ENCODE data around the gene IL34.

IL34 gene

GRCh38 chr16:70701998-70702397 lies 55.6 kb downstream of the IL34 start:
- TF ChIP-seq CTCF (IDR thresholded peaks at IDR 0.05), result no peak
- H3K4me3 ChIP-seq, result no peak overlapping the region
- no peak for DNase-seq (ENCODE audit: low spot score)
- H3K27ac ChIP-seq, result peak overlapping the region; percentile 95 to 96

GRCh38 chr16:70702624-70703023 lies 56.3 kb downstream of the IL34 start:
- TF ChIP-seq CTCF (IDR thresholded peaks at IDR 0.05), result no peak
- no peak overlapping the region for H3K4me3 ChIP-seq
- peak overlapping the region; percentile 95 to 96 for H3K27ac ChIP-seq
- no peak for DNase-seq (ENCODE audit: low spot score)

GRCh38 chr16:70703041-70703834 lies 56.9 kb downstream of the IL34 start:
- H3K27ac ChIP-seq, result peak overlapping the region; percentile 95 to 96
- H3K4me3 ChIP-seq, result no peak overlapping the region
- peak; percentile 93 for DNase-seq (ENCODE audit: low spot score)
- no peak for TF ChIP-seq CTCF (IDR thresholded peaks at IDR 0.05)

GRCh38 chr16:70703835-70704381 lies 57.5 kb downstream of the IL34 start:
- TF ChIP-seq CTCF (IDR thresholded peaks at IDR 0.05), result no peak
- no peak for DNase-seq (ENCODE audit: low spot score)
- Histone ChIP-seq H3K4me3 (no peak overlapping the region), H3K27ac (peak overlapping the region; percentile 95 to 96)

GRCh38 chr16:70704586-70704985 lies 58.2 kb downstream of the IL34 start:
- DNase-seq (ENCODE audit: low spot score), result no peak
- no peak for TF ChIP-seq CTCF (IDR thresholded peaks at IDR 0.05)
- no peak overlapping the region for H3K4me3 ChIP-seq
- H3K27ac ChIP-seq, result peak overlapping the region; percentile 95 to 96

GRCh38 chr16:70705056-70705455 lies 58.7 kb downstream of the IL34 start:
- no peak for TF ChIP-seq CTCF (IDR thresholded peaks at IDR 0.05)
- Histone ChIP-seq H3K4me3 (no peak overlapping the region), H3K27ac (peak overlapping the region; percentile 95 to 96)
- no peak for DNase-seq (ENCODE audit: low spot score)

GRCh38 chr16:70706948-70707465 lies 60.6 kb downstream of the IL34 start:
- DNase-seq (ENCODE audit: low spot score), result no peak

More at GRCh38 chr16:70706948-70707465, 60.6 kb downstream of the IL34 start:
- Histone ChIP-seq H3K27ac (peak overlapping the region; percentile 95 to 96), H3K4me3 (no peak overlapping the region)
- no peak for TF ChIP-seq CTCF (IDR thresholded peaks at IDR 0.05)
